GM12878 (cell line): ENCODE data around the gene IMMP2L. TPM values are rescaled to one million over a fixed set of nuclear protein-coding genes. Genes with fewer than 3 reads are reported as not detected.

Experiments
- ATAC-seq: fragments of 200-7000 bp; cut with Tn5 transposase; 3 replicates; pipeline ENCODE4 v1.9.1; 2020; ENCODE audit warnings: mild to moderate bottlenecking, moderate library complexity
- BruUV-seq: library from RNA; stranded (reverse); fragments of 400-500 nt; replicated peaks from 2 replicates; lab custom pipeline; 2021; lab: Mats Ljungman, UMichigan
- CTCF ChIA-PET: fragments of 300-600 bp; sonication (Branson Sonifier 250); formaldehyde crosslinking; extraction: SDS; loops from one replicate; lab custom pipeline; 2021; ENCODE audit warnings: inconsistent platforms; lab: Yijun Ruan, JAX
- POLR2A ChIA-PET: fragments of 350-600 bp; formaldehyde crosslinking; extraction: SDS; loops from one replicate; lab custom pipeline; 2021; ENCODE audit warnings: inconsistent platforms; lab: Charles Lee
- RAD21 ChIA-PET: fragments of 300-600 bp; sonication (Branson Sonifier 250); formaldehyde crosslinking; loops from one replicate; lab custom pipeline; 2023; ENCODE audit warnings: antibody characterized with exemption; ENCODE audit not compliant: unreplicated experiment; lab: Charles Lee
- SMC1A ChIA-PET: fragments of 300-600 bp; sonication (Branson Sonifier 250); formaldehyde crosslinking; loops from one replicate; lab custom pipeline; 2023; ENCODE audit not compliant: unreplicated experiment, uncharacterized antibody; lab: Charles Lee
- DNase-seq: peaks from one replicate; pipeline ENCODE4 v3.0.0-alpha.2; 2011; ENCODE audit warnings: low read depth, low spot score
- FAIRE-seq: peaks from 3 replicates; lab custom pipeline; 2011; peaks lifted over from hg19 to GRCh38; lab: Jason Lieb, UNC
- H2AFZ ChIP-seq: 2 replicates; pipeline ENCODE4 v1.6.0; 2011; ENCODE audit warnings: low read depth, low read length, control low read depth; ENCODE audit not compliant: control insufficient read depth
- H3K27ac ChIP-seq: 2 replicates; pipeline ENCODE4 v1.5.1; 2011; ENCODE audit warnings: control low read depth; ENCODE audit not compliant: control insufficient read depth, insufficient read depth
- H3K27me3 ChIP-seq, 2 experiments: replicated peaks in 1 of 2; 2 replicates each; pipeline versions ENCODE4 v1.6.0 to v1.6.1; 2011; ENCODE audit warnings: low read length in 1 of 2; ENCODE audit not compliant: control insufficient read depth in 2 of 2, insufficient read depth in 2 of 2
- H3K36me3 ChIP-seq, 2 experiments: 2 replicates each; pipeline ENCODE4 v1.5.1; 2011; ENCODE audit warnings: low read length in 1 of 2; ENCODE audit not compliant: control insufficient read depth in 2 of 2, insufficient read depth in 2 of 2
- H3K4me1 ChIP-seq: 2 replicates; pipeline ENCODE4 v1.6.1; 2011; ENCODE audit warnings: mild to moderate bottlenecking, low read length, moderate library complexity, mixed read lengths; ENCODE audit not compliant: control insufficient read depth, insufficient read depth
- H3K4me2 ChIP-seq: 2 replicates; pipeline ENCODE4 v1.6.0; 2011; ENCODE audit warnings: control low read depth; ENCODE audit not compliant: control insufficient read depth, insufficient read depth
- H3K4me3 ChIP-seq: fragments of 200-600 bp; sonication (generic); 2 replicates; pipeline ENCODE4 v1.5.1; 2016
- H3K79me2 ChIP-seq: 2 replicates; pipeline ENCODE4 v1.6.0; 2011; ENCODE audit warnings: low read length; ENCODE audit not compliant: control insufficient read depth, insufficient read depth
- H3K9ac ChIP-seq: 2 replicates; pipeline ENCODE4 v1.8.0; 2011; ENCODE audit warnings: low read length, control low read depth, mixed read lengths; ENCODE audit not compliant: control insufficient read depth, insufficient read depth
- H3K9me3 ChIP-seq: replicated peaks from 3 replicates; pipeline ENCODE4 v1.5.1; 2011; ENCODE audit warnings: mild to moderate bottlenecking, low read length; ENCODE audit not compliant: control insufficient read depth, insufficient read depth
- H4K20me1 ChIP-seq: 2 replicates; pipeline ENCODE4 v1.6.0; 2011; ENCODE audit not compliant: control insufficient read depth, insufficient read depth
- BHLHE40 ChIP-seq, 2 experiments: fragments of 450-650 bp in 1 of 2; IDR thresholded peaks; 2 replicates each; pipeline ENCODE4 v1.6.1; 2011 to 2017; ENCODE audit warnings: low read depth in 2 of 2, borderline replicate concordance in 1 of 2, improper control_type of control experiment in 1 of 2, low read length in 1 of 2, mild to moderate bottlenecking in 1 of 2
- CBX3 ChIP-seq: fragments of 200-600 bp; sonication (generic); IDR thresholded peaks from 2 replicates; pipeline ENCODE4 v1.6.1; 2016; ENCODE audit warnings: low read depth, borderline replicate concordance
- CREM ChIP-seq: IDR thresholded peaks from 2 replicates; pipeline ENCODE4 v1.6.1; 2014; ENCODE audit warnings: antibody characterized with exemption, low read depth
- FOXM1 ChIP-seq: IDR thresholded peaks from 2 replicates; pipeline ENCODE4 v1.6.1; 2012; ENCODE audit warnings: low read depth, mild to moderate bottlenecking, inconsistent platforms, low read length, moderate library complexity
- MEF2A ChIP-seq: IDR thresholded peaks from 2 replicates; pipeline ENCODE4 v1.6.1; 2011; ENCODE audit warnings: low read depth, mild to moderate bottlenecking, low read length, moderate library complexity; ENCODE audit not compliant: insufficient read depth
- NFIC ChIP-seq: IDR thresholded peaks from 2 replicates; pipeline ENCODE4 v1.6.1; 2012; ENCODE audit warnings: low read depth, mild to moderate bottlenecking, inconsistent platforms, low read length, moderate library complexity
- RAD51 ChIP-seq: fragments of 450-650 bp; IDR thresholded peaks from 2 replicates; pipeline ENCODE4 v1.6.1; 2016; ENCODE audit warnings: moderate library complexity, mild to moderate bottlenecking, inconsistent platforms
- SIN3A ChIP-seq: IDR thresholded peaks from 2 replicates; pipeline ENCODE4 v1.6.1; 2012; ENCODE audit warnings: low read depth, low read length, improper control_type of control experiment
- SRF ChIP-seq, 2 experiments: IDR thresholded peaks; 2 replicates each; pipeline ENCODE4 v1.6.1; 2011; ENCODE audit warnings: low read depth in 2 of 2, low read length in 2 of 2, mild to moderate bottlenecking in 1 of 2, moderate library complexity in 1 of 2
- TARDBP ChIP-seq: IDR thresholded peaks from 2 replicates; pipeline ENCODE4 v1.6.1; 2016; ENCODE audit warnings: borderline replicate concordance
- TBL1XR1 ChIP-seq: IDR thresholded peaks from 2 replicates; pipeline ENCODE4 v1.6.1; 2012; ENCODE audit warnings: low read depth, low read length, improper control_type of control experiment
- ZNF217 ChIP-seq: fragments of 450-650 bp; IDR thresholded peaks from 2 replicates; pipeline ENCODE4 v1.6.1; 2017; ENCODE audit warnings: antibody characterized with exemption, mild to moderate bottlenecking
- WGBS: methylation state at CpG from one replicate; pipeline ENCODE4 v1.1.6; 2016; ENCODE audit warnings: low lambda C conversion rate; ENCODE audit not compliant: insufficient replicate concordance, insufficient coverage; ENCODE audit errors: missing lambda C conversion rate; 5-methylcytosine and 5-hydroxymethylcytosine counted together
- in situ Hi-C: fragments of 300-500 bp; cut with MboI; formaldehyde crosslinking; loops from 9 replicates; pipeline ENCODE4 v1.14.3; 2018; ENCODE audit warnings: mixed read lengths
- intact Hi-C: fragments of 100-400 bp; cut with micrococcal nuclease; formaldehyde crosslinking; loops from one replicate; pipeline ENCODE4 v1.14.2; 2022; ENCODE audit not compliant: unreplicated experiment
- polyA plus RNA-seq, 11 experiments: library from polyadenylated mRNA; depleted of rRNA in 4 of 11; unstranded in 6 of 11; stranded (reverse) in 5 of 11; fragments of >200 nt; fragmentation: Nextera tagmentation in 4 of 11; fragmentation: Illumina TruSeq in 1 of 11; extraction: Ambion mirVana in 4 of 11; extraction: Trizol in 1 of 11; gene quantifications; 1 replicate in 1 of 11; 2 replicates in 10 of 11; pipeline versions ENCODE4 v1.2.1 to v1.2.3, GENCODE V29; 2011 to 2016; ENCODE audit warnings: inconsistent platforms in 2 of 11, missing spikeins in 2 of 11, low read depth in 1 of 11
- total RNA-seq, 4 experiments: library from RNA; depleted of rRNA in 3 of 4; stranded (reverse); fragments of >200 nt in 3 of 4; fragmentation: Illumina TruSeq in 1 of 4; extraction: Trizol in 1 of 4; gene quantifications; 2 replicates each; pipeline versions ENCODE4 v1.2.1 to v1.2.3, GENCODE V29; 2013 to 2021
- TF ChIP-seq, protein P1 (sequence below): fragments of 450-650 bp; IDR thresholded peaks from 2 replicates; pipeline ENCODE4 v1.6.1; 2017; ENCODE audit warnings: low read depth, mild to moderate bottlenecking, moderate library complexity

IMMP2L gene
- total and polyA plus RNA-seq, 10 of the 15 experiments (the other 5 are each of a cell fraction or from before 2014, with no cell fraction given), result 12.6 to 46.3 (median 19.6) TPM

DNA sequence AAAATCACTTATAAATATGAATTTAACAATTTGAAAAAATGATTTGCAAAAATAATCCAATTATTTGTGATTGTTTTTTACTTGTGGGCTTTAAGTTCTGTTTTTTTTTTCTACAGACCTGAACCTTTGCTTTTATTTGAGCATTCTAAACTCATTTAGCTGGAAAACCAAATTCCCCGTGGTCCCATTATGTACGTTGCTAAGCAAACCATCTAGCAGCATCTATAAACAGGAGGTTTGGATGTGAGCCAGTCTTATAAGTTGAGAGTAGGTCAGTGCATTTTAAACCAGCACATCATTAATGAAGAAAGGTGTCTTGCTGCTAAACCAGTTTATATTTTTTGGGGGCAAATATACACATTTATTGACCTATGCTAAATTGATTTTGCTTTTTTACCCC, 394.1 kb downstream of the IMMP2L start:
- in situ Hi-C loops, result no loop called here
- Histone ChIP-seq H3K4me1 (no peaks in the 10 kb centered on the region), H3K4me2 (no peak overlapping the region)
- TF ChIP-seq ZNF217 (no peak), RAD51 (no peak), NFIC (no peak), SIN3A (no peak), BHLHE40 (IDR thresholded peaks at IDR 0.05; ENCODE audit: borderline replicate concordance in 1 of 2, low read depth in 2 of 2, low read length in 1 of 2) (no peak), TARDBP (no peak), CREM (no peak), FOXM1 (no peak), MEF2A (no peak), CBX3 (no peak), SRF (IDR thresholded peaks at IDR 0.05; ENCODE audit: low read depth in 2 of 2, low read length in 2 of 2) (no peak), TBL1XR1 (no peak)
- TF ChIP-seq, protein P1, sequence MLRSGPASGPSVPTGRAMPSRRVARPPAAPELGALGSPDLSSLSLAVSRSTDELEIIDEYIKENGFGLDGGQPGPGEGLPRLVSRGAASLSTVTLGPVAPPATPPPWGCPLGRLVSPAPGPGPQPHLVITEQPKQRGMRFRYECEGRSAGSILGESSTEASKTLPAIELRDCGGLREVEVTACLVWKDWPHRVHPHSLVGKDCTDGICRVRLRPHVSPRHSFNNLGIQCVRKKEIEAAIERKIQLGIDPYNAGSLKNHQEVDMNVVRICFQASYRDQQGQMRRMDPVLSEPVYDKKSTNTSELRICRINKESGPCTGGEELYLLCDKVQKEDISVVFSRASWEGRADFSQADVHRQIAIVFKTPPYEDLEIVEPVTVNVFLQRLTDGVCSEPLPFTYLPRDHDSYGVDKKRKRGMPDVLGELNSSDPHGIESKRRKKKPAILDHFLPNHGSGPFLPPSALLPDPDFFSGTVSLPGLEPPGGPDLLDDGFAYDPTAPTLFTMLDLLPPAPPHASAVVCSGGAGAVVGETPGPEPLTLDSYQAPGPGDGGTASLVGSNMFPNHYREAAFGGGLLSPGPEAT, result no peak
- TF ChIP-seq, all 136 proteins: peak for 0
- Histone ChIP-seq H3K9ac (no peak overlapping the region), H3K4me3 (no peak overlapping the region), H3K36me3 (no peaks in the 10 kb centered on the region), H3K9me3 (no peaks in the 10 kb centered on the region), H2AFZ (no peak overlapping the region), H3K27me3 (no peaks in the 10 kb centered on the region), H3K79me2 (no peaks in the 10 kb centered on the region), H3K27ac (no peak overlapping the region), H4K20me1 (no peaks in the 10 kb centered on the region)
- POLR2A ChIA-PET, result no interaction called here
- CTCF ChIA-PET, result interaction anchor here (0.7 to 1.3 kb wide), 2 partner anchors 11 to 25 kb away, joined by 4 read pairs; no protein-coding TSS in a partner anchor
- SMC1A ChIA-PET, result interaction anchor here (1.1 to 1.7 kb wide), 2 partner anchors 9 to 30 kb away, joined by 3 to 6 read pairs; no protein-coding TSS in a partner anchor
- RAD21 ChIA-PET, result no interaction called here
- intact Hi-C loops, result no loop called here
- no peak for ATAC-seq
- no peak for FAIRE-seq
- WGBS, result 76% methylated on average over 2 of the region's 2 CpGs
- BruUV-seq, result no TSS peak
- no peak for DNase-seq
